Trophoblast cell (in vitro differentiated cells and primary cell): ENCODE data around the gene CHST9.

Experiments used
- DNase-seq, 2 donors: peaks; one replicate each; pipeline ENCODE4 v3.0.0-alpha.2; 2016
- H2AFZ ChIP-seq: 2 replicates; pipeline ENCODE4 v1.6.1; 2013; ENCODE audit warnings: low read length, moderate library complexity, mild to moderate bottlenecking; ENCODE audit not compliant: insufficient read depth, poor library complexity
- H2AK5ac ChIP-seq: 2 replicates; pipeline ENCODE4 v1.6.1; 2013; ENCODE audit warnings: mild to moderate bottlenecking, low read length
- H2BK120ac ChIP-seq: 2 replicates; pipeline ENCODE4 v1.6.1; 2013; ENCODE audit warnings: low read length, mild to moderate bottlenecking, moderate library complexity; ENCODE audit not compliant: insufficient read depth, poor library complexity
- H2BK12ac ChIP-seq: 2 replicates; pipeline ENCODE4 v1.6.1; 2013; ENCODE audit warnings: mild to moderate bottlenecking, low read length, moderate library complexity
- H2BK5ac ChIP-seq: 2 replicates; pipeline ENCODE4 v1.6.1; 2013; ENCODE audit warnings: low read length, low read depth, moderate library complexity, mild to moderate bottlenecking; ENCODE audit not compliant: poor library complexity
- H3K14ac ChIP-seq: 2 replicates; pipeline ENCODE4 v1.6.1; 2013; ENCODE audit warnings: mild to moderate bottlenecking, low read length
- H3K18ac ChIP-seq: 2 replicates; pipeline ENCODE4 v1.6.1; 2013; ENCODE audit warnings: mild to moderate bottlenecking, low read length
- H3K23ac ChIP-seq: 2 replicates; pipeline ENCODE4 v1.6.1; 2013; ENCODE audit warnings: low read length
- H3K27ac ChIP-seq: 2 replicates; pipeline ENCODE4 v1.5.1; 2013; ENCODE audit warnings: low read depth, mild to moderate bottlenecking, inconsistent platforms, low read length, moderate library complexity
- H3K27me3 ChIP-seq: 2 replicates; pipeline ENCODE4 v1.6.1; 2013; ENCODE audit warnings: inconsistent platforms, mild to moderate bottlenecking, low read length, moderate library complexity; ENCODE audit not compliant: insufficient read depth
- H3K36me3 ChIP-seq, 2 experiments: 1 replicate in 1 of 2; 2 replicates in 1 of 2; pipeline ENCODE4 v1.6.1; 2013; ENCODE audit warnings: low read length in 2 of 2, mild to moderate bottlenecking in 2 of 2, moderate library complexity in 1 of 2; ENCODE audit not compliant: insufficient read depth in 2 of 2, control insufficient read depth in 1 of 2
- H3K4ac ChIP-seq: 2 replicates; pipeline ENCODE4 v1.6.1; 2013; ENCODE audit warnings: low read depth, mild to moderate bottlenecking, low read length, moderate library complexity
- H3K4me1 ChIP-seq, 2 experiments: 1 replicate in 1 of 2; 2 replicates in 1 of 2; pipeline ENCODE4 v1.6.1; 2013; ENCODE audit warnings: low read length in 2 of 2, mild to moderate bottlenecking in 2 of 2, moderate library complexity in 1 of 2; ENCODE audit not compliant: insufficient read depth in 2 of 2, control insufficient read depth in 1 of 2
- H3K4me2 ChIP-seq: 2 replicates; pipeline ENCODE4 v1.6.1; 2013; ENCODE audit warnings: inconsistent platforms, mild to moderate bottlenecking, low read length, moderate library complexity
- H3K4me3 ChIP-seq: 2 replicates; pipeline ENCODE4 v1.5.1; 2013; ENCODE audit warnings: mild to moderate bottlenecking, low read depth, low read length, inconsistent platforms
- H3K79me1 ChIP-seq: one replicate; pipeline ENCODE4 v1.6.1; 2013; ENCODE audit warnings: low read length
- H3K79me2 ChIP-seq: 2 replicates; pipeline ENCODE4 v1.6.1; 2013; ENCODE audit warnings: low read length, mild to moderate bottlenecking; ENCODE audit not compliant: control insufficient read depth, insufficient read depth, poor library complexity
- H3K9ac ChIP-seq: 2 replicates; pipeline ENCODE4 v1.6.1; 2013; ENCODE audit warnings: mild to moderate bottlenecking, low read length
- H3K9me3 ChIP-seq: 2 replicates; pipeline ENCODE4 v1.6.1; 2013; ENCODE audit warnings: low read depth, mild to moderate bottlenecking, control low read depth, inconsistent platforms, low read length; ENCODE audit not compliant: insufficient read depth
- H4K12ac ChIP-seq: 2 replicates; pipeline ENCODE4 v1.6.1; 2013; ENCODE audit warnings: low read depth, mild to moderate bottlenecking, low read length, moderate library complexity
- H4K8ac ChIP-seq: 2 replicates; pipeline ENCODE4 v1.6.1; 2013; ENCODE audit warnings: low read depth, mild to moderate bottlenecking, low read length, moderate library complexity
- H4K91ac ChIP-seq: one replicate; pipeline ENCODE4 v1.6.1; 2013; ENCODE audit warnings: low read depth, mild to moderate bottlenecking, low read length, moderate library complexity
- WGBS: extraction: QIAGEN DNeasy Blood & Tissue Kit; methylation state at CpG from one replicate; pipeline ENCODE4 v1.1.7; 2013; ENCODE audit warnings: missing lambda C conversion rate; ENCODE audit not compliant: insufficient read length, insufficient coverage; ENCODE audit errors: extremely low coverage; 5-methylcytosine and 5-hydroxymethylcytosine counted together

Gene CHST9

DNA sequence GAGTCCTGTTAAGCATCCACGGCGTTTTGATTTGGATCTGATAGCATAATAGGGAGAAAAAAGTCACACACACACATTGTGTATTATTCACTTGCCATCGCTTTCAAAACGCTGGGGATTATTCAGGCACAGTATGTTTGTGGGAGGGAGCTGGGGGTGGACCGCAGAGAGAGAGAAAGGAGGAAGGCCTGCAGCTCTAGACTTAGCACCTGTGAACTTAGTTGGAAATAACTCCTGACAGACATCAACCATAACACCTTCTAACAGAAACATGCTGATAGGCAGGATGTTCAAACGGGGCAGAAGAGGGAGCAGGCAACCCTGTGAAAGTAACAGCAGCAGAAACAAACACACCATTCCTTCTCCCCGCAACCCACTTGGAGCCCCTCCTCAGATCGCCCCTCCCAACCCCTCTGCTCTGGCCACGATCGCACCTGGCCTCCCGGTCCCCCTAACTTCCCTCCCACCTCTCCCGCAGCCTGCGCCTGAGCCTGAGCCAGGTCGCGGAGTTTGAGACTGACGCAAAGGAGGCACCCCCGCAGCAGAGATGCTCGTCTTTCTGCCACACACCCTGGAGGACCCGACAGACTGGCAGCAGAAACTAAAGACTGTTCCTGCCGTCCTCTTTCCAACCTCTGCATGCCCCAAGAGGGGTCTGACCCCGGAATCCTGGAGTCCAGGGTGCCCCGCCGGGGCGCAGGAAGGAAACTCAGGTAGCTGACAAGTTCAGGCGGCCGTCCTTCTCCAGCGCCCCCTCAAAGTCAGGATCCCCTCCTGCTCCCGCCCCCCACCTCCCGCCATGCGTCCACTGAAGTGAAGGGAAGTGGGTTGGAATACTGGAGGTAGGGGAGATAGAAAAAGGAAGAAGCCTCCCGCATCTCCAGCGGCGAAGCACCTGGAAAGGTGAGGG is 738 bp downstream of the CHST9 start:
- H3K4me3 ChIP-seq = peak overlapping the region; percentile 65

DNA sequence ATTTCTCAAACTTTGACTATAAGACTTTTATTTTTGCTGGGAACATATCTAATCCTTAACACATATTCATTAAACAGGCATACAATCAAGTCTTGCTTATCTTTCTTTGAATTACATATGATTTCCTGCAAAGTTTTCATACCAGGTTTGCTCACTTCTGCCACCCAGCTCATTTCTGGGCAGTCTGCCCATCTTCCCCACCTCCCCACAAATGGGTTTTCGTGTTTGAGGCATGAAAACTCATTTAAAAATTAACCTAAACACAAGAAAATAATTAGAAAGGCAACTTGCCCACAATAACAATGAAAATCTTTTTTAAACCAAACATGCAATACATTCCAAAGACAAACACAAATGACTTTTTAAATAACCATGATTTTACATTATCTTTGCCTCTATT is 3.4 kb downstream of the CHST9 start:
- H3K4me1 ChIP-seq = peaks cover 4 to 7% of the 10 kb centered on the region in 2 experiments
- no peak overlapping the region for H2BK120ac ChIP-seq
- peaks cover 16% of the 10 kb centered on the region for H3K27me3 ChIP-seq
- no peak overlapping the region for H3K18ac ChIP-seq
- H3K4ac ChIP-seq = no peak overlapping the region
- no peak overlapping the region for H3K27ac ChIP-seq
- H3K4me3 ChIP-seq = no peak overlapping the region
- H3K9ac ChIP-seq = no peak overlapping the region
- H4K12ac ChIP-seq = no peak overlapping the region
- no peak overlapping the region for H4K8ac ChIP-seq
- H3K9me3 ChIP-seq = no peaks in the 10 kb centered on the region
- no peak overlapping the region for H2AFZ ChIP-seq
- no peak overlapping the region for H2AK5ac ChIP-seq
- no peaks in the 10 kb centered on the region for H3K79me2 ChIP-seq
- H3K23ac ChIP-seq = no peak overlapping the region
- no peak overlapping the region for H2BK5ac ChIP-seq
- no peaks in the 10 kb centered on the region for H3K79me1 ChIP-seq
- H3K14ac ChIP-seq = no peak overlapping the region
- no CpG with 5 or more reads among the region's 1 CpG for WGBS
- H2BK12ac ChIP-seq = no peak overlapping the region
- DNase-seq = no peak
- no peaks in the 10 kb centered on the region for H3K36me3 ChIP-seq
- no peak overlapping the region for H3K4me2 ChIP-seq
- no peak overlapping the region for H4K91ac ChIP-seq

More for the DNA sequence above, 738 bp downstream of the CHST9 start:
- no peak for DNase-seq
- H2BK12ac ChIP-seq = no peak overlapping the region
- H2BK120ac ChIP-seq = no peak overlapping the region
- peak overlapping the region; percentile 45 for H3K23ac ChIP-seq
- no peaks in the 10 kb centered on the region for H3K9me3 ChIP-seq
- H3K4me2 ChIP-seq = peak overlapping the region; percentile 83
- no peaks in the 10 kb centered on the region for H3K36me3 ChIP-seq
- no peaks in the 10 kb centered on the region for H3K79me2 ChIP-seq
- no peak overlapping the region for H3K27ac ChIP-seq
- H4K8ac ChIP-seq = peak overlapping the region; percentile 19
- no peak overlapping the region for H3K4ac ChIP-seq
- peak overlapping the region; percentile 78 for H2AFZ ChIP-seq
- H3K27me3 ChIP-seq = peaks cover 16% of the 10 kb centered on the region
- H3K4me1 ChIP-seq = peaks cover 4 to 7% of the 10 kb centered on the region in 2 experiments
- no peak overlapping the region for H2BK5ac ChIP-seq
- H3K79me1 ChIP-seq = no peaks in the 10 kb centered on the region
- H4K91ac ChIP-seq = no peak overlapping the region
- no peak overlapping the region for H2AK5ac ChIP-seq
- no peak overlapping the region for H3K9ac ChIP-seq
- H3K18ac ChIP-seq = no peak overlapping the region
- no peak overlapping the region for H3K14ac ChIP-seq
- no CpG with 5 or more reads among the region's 33 CpGs for WGBS
- no peak overlapping the region for H4K12ac ChIP-seq

DNA sequence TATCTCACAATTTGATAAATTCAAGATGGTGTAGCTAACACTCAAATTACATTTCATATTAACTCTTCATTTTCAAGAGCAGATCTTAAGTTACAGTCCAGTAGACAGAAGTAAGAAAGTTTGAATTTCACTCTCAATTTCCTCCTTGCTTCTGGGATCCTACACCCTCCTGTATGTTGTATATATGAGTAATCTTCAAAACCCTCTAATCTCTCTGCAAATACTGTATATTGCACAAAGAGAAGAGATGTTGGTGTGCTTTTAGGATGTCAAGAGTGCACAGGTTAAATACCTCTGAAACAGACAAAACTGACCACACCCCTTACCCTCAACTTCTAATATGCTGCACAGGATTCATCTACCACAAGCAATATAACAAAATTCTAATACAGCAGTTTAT is 6.7 kb downstream of the CHST9 start:
- Histone ChIP-seq H2AK5ac (no peak overlapping the region), H2BK120ac (no peak overlapping the region), H3K4me1 (no peaks in the 10 kb centered on the region), H3K4me3 (no peak overlapping the region), H3K36me3 (no peaks in the 10 kb centered on the region), H4K8ac (no peak overlapping the region), H3K9ac (no peak overlapping the region), H2AFZ (no peak overlapping the region), H3K4ac (no peak overlapping the region), H3K79me2 (no peaks in the 10 kb centered on the region), H4K91ac (no peak overlapping the region), H2BK5ac (no peak overlapping the region), H4K12ac (no peak overlapping the region), H3K79me1 (no peaks in the 10 kb centered on the region), H3K18ac (no peak overlapping the region), H2BK12ac (no peak overlapping the region), H3K23ac (no peak overlapping the region), H3K14ac (no peak overlapping the region), H3K27me3 (no peaks in the 10 kb centered on the region), H3K4me2 (no peak overlapping the region), H3K9me3 (no peaks in the 10 kb centered on the region), H3K27ac (no peak overlapping the region)
- no peak for DNase-seq

DNA sequence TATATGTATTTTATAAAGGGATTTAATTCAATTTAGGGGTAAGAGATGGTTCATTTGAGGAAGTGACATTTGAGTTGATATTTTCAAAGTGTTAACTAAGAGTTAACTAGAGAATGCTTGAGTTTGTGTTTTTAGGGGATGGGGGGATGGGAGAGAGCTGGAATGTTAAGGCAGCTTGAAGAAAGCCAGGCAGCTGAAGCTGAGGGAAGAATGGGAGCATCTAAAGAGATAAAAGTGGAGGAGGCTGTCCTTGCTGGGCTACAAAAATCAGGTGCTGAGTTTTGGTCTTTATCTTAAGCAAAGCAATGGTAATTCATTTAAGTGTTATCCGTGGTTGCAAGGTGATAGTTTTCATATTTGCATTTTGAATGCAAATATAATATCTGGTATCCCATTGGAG is 9.2 kb downstream of the CHST9 start:
- Histone ChIP-seq H3K36me3 (no peaks in the 10 kb centered on the region), H4K12ac (no peak overlapping the region), H3K79me1 (no peaks in the 10 kb centered on the region), H3K9me3 (no peaks in the 10 kb centered on the region), H2BK5ac (no peak overlapping the region), H2BK12ac (no peak overlapping the region), H3K79me2 (no peaks in the 10 kb centered on the region), H3K14ac (no peak overlapping the region), H4K8ac (no peak overlapping the region), H3K23ac (no peak overlapping the region), H3K4ac (no peak overlapping the region), H3K4me3 (no peak overlapping the region), H3K18ac (no peak overlapping the region), H3K4me1 (no peaks in the 10 kb centered on the region), H2AK5ac (no peak overlapping the region), H2BK120ac (no peak overlapping the region), H3K27ac (no peak overlapping the region), H3K9ac (no peak overlapping the region), H2AFZ (no peak overlapping the region), H4K91ac (no peak overlapping the region), H3K4me2 (no peak overlapping the region), H3K27me3 (no peaks in the 10 kb centered on the region)
- no CpG with 5 or more reads among the region's 1 CpG for WGBS
- DNase-seq = no peak
